Activated naive CD4-positive, alpha-beta T cell treated with anti-CD3 and anti-CD28 coated beads, Interleukin-2, amount 50 U/mL, for 72 hours (primary cell): Measurements from ENCODE around the gene PLEKHA8. TPM values are rescaled to one million over a fixed set of nuclear protein-coding genes. Genes with fewer than 3 reads are reported as not detected.

ENCODE experiments used
- ATAC-seq, 2 donors: fragments of 150-1000 bp; cut with Tn5 transposase; 2 replicates each; pipeline ENCODE4 v1.10.0; 2021; ENCODE audit warnings: mild to moderate bottlenecking in 2 of 2, moderate library complexity in 2 of 2
- DNase-seq, 2 donors: peaks; one replicate each; pipeline ENCODE4 v3.0.0; 2021 to 2022; ENCODE audit warnings: low spot score in 2 of 2
- H3K27ac Mint-ChIP-seq, 2 donors: one replicate each; pipeline ENCODE4 v1.8.0; 2022; ENCODE audit warnings: mild to moderate bottlenecking in 2 of 2, mixed read lengths in 2 of 2
- H3K36me3 Mint-ChIP-seq, 2 donors: one replicate each; pipeline ENCODE4 v1.8.0; 2022; ENCODE audit warnings: mixed read lengths in 2 of 2
- H3K9me3 Mint-ChIP-seq, 2 donors: one replicate each; pipeline ENCODE4 v1.8.0; 2022; ENCODE audit warnings: mixed read lengths in 2 of 2
- total RNA-seq, 2 donors: library from RNA; stranded (reverse); gene quantifications; one replicate each; pipeline ENCODE4 v1.2.3, GENCODE V29; 2022

Gene PLEKHA8
- total RNA-seq, 2 donors from 2014 or later, result 10.2 to 20.1 TPM

DNA sequence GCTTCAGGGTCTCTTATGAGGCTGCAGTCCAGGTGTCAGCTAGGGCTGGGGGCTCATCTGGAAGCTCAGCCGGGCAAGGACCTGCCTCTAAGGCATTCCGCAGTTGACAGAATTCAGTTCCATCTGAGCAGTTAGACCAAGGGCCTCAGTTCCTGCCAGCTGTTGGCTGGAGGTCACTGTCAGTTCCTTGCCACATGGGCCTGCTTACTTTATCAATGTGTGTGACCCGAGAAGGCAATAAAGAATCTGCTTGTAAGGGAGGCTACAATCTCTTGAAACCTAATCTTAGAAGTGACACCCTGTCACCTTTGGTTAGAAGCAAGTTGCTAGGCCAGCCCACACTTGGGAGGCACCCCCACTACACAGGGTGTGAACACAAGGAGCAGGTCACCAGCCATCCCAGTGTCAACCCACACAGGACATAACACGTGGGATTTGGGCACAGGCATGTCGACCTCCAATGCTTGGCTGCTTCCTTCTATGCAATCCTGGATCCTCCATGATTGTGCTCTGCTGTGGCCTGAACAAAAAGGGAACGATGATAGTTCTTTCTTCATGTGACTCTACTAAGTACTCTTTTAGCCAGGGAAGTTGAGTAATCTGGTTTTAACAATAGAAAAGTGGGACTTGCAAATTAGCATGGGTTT lies 148.4 kb downstream of the PLEKHA8 start:
- ATAC-seq, result no peak
- H3K36me3 Mint-ChIP-seq, result no peaks in the 10 kb centered on the region
- no peak overlapping the region for H3K27ac Mint-ChIP-seq
- H3K9me3 Mint-ChIP-seq, result no peaks in the 10 kb centered on the region
- DNase-seq, result no peak

DNA sequence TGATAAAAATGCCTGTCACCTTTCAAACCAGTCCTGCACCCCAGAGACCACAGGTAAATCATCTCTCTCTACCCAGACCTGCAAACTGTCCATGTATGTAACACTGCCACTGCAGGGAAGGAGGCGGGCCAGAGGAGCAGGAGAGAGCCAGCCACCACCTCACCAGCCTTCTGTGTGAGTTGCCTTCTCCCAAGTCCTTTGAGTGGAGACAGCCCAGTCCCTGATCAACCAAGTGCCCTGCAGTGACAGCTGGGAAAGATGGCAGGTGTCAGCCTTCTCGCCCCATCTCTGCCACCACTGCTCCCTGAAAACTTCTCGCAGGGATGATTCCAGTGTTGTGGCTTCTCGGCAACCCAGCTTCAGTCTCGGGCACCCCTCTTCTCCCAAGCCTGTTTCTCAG lies 149.0 kb downstream of the PLEKHA8 start:
- no peak for DNase-seq
- no peaks in the 10 kb centered on the region for H3K36me3 Mint-ChIP-seq
- no peaks in the 10 kb centered on the region for H3K9me3 Mint-ChIP-seq
- ATAC-seq, result no peak
- H3K27ac Mint-ChIP-seq, result no peak overlapping the region

DNA sequence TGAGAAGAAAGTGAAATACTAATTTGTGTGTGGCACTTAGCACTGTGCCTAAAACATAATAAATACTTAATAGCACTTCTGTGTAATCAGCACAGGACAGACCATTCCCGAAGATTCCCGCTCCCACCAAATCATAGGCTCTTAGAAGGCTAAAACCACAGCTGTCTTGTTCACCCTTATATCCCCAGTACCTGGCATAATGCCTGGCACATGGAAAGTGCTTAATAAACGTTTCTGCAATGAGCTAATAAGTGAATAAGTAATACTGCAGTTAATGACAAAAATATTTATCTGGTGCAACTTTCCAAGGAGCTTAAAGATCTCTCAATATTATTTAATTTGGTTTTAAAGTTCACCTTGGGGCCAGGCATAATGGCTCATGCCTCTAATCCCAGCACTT lies 149.8 kb downstream of the PLEKHA8 start:
- no peak overlapping the region for H3K27ac Mint-ChIP-seq
- no peaks in the 10 kb centered on the region for H3K36me3 Mint-ChIP-seq
- ATAC-seq (no peak), DNase-seq (no peak)
- no peaks in the 10 kb centered on the region for H3K9me3 Mint-ChIP-seq

DNA sequence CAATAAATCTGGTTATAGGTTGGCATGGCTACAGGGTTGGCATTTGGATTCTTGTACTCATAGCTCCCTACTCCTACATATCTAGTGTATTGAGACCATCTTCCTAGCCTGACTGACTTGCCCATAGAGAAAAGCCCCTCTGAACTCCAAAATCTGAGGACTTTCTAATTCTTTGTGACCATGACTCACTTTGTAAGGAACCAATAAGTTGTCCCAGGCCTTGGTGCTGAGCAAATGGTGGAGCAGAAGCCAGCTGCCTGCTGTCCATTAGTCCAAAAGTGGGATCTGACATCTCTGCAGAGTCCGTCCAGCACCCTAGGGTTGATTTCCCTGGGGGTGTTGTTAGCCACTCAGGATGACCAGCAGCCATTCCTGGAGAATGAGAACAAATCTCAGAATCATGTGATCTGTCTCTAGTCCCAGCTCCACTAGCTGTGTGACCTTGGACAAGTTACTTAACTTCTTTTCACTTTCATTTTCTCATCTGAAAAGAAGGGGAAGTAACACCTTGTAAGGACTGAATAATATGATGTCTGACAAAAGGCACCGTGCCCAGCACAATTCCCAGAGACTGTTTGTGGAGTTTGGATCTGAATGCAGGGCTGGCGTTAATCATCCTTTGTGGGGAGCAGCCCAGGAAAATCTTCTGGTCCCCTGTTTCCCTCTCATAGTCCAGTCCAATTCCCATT lies 150.7 kb downstream of the PLEKHA8 start:
- no peaks in the 10 kb centered on the region for H3K9me3 Mint-ChIP-seq
- DNase-seq (no peak), ATAC-seq (no peak)
- H3K27ac Mint-ChIP-seq, result no peak overlapping the region
- H3K36me3 Mint-ChIP-seq, result no peaks in the 10 kb centered on the region

Other genes with a start within 250 kb of the PLEKHA8 start
- gene WIPF3, start 221.9 kb upstream of the PLEKHA8 start, total RNA-seq, result not detected
- 1 to 10 TPM; 1.3 to 2.1 TPM for gene SCRN1, start 38.6 kb upstream of the PLEKHA8 start, total RNA-seq
- 10 to 100 TPM in 1 of 2 donors, 1 to 10 TPM in 1; 7.9 to 12.3 TPM for gene FKBP14, start 1.7 kb upstream of the PLEKHA8 start, total RNA-seq
- gene MTURN, start 106.6 kb downstream of the PLEKHA8 start, total RNA-seq, result 1 to 10 TPM; 4.7 to 8.1 TPM